GM19324 (cell line): ENCODE data around the gene MYL5.
"Not testable (repeated sequence)": the region's sequence is repeated elsewhere in the genome, so short reads cannot be mapped to it uniquely, and the experiment has no call there.

Experiments used
- ATAC-seq: cut with Tn5 transposase; IDR thresholded peaks from one replicate; pipeline ENCODE4 v1.9.1; 2021; ENCODE audit warnings: mild to moderate bottlenecking, moderate library complexity; ENCODE audit not compliant: unreplicated experiment, low FRiP score

MYL5 gene

DNA sequence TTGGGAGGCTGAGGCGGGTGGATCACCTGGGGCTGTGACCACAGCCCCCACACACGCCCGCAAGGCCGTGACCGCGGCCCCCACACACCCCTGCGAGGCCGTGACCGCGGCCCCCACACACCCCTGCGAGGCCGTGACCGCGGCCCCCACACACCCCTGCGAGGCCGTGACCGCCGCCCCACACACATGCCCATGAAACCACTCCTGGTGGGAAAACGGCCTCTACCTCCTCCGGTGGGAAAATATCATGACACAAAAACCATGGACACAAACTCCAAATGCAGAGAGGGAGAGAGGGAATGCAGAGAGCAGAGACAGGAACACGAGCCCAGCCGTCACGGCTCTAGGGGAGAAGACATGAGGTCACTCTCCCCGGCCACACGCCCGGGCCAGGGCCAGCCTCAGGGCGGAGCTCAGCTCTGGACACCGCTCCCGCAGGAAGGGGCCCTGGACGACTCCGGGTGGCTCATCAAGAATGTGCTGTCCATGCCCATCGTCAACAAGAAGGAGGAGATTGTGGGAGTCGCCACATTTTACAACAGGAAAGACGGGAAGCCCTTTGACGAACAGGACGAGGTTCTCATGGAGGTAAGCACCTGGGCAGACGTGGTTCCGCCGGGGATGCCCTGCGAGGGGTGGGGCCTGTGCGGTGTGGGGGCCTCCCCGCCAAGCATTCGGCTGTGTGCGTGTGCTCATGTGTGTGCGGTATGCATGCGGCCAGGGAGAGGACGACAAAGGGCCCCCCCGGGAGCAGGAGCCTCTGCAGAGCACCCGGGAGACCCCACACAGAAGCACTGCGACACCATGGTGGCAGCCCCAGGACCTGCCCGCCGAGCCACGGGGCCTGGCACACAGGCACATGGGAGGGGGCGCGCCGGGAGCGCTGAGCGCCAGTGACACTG is 17.7 kb upstream of the MYL5 start:
- ATAC-seq: no peak

DNA sequence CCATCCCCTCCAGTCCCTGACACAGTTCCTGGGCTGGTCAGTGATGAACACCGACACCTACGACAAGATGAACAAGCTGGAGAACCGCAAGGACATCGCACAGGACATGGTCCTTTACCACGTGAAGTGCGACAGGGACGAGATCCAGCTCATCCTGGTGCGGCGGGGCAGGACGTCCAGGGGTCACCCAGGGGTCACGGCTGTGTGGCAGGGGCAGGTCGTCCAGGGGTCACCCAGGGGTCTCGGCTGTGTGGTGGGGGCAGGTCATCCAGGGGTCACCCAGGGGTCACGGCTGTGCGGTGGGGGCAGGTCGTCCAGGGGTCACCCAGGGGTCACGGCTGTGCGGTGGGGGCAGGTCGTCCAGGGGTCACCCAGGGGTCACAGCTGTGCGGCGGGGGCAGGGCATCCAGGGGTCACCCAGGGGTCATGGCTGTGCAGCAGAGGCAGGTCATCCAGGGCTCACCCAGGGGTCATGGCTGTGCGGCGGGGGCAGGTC is 17.0 kb upstream of the MYL5 start:
- no peak for ATAC-seq

GRCh38 chr4:657834-658667 is 16.3 kb upstream of the MYL5 start:
- ATAC-seq: no peak

DNA sequence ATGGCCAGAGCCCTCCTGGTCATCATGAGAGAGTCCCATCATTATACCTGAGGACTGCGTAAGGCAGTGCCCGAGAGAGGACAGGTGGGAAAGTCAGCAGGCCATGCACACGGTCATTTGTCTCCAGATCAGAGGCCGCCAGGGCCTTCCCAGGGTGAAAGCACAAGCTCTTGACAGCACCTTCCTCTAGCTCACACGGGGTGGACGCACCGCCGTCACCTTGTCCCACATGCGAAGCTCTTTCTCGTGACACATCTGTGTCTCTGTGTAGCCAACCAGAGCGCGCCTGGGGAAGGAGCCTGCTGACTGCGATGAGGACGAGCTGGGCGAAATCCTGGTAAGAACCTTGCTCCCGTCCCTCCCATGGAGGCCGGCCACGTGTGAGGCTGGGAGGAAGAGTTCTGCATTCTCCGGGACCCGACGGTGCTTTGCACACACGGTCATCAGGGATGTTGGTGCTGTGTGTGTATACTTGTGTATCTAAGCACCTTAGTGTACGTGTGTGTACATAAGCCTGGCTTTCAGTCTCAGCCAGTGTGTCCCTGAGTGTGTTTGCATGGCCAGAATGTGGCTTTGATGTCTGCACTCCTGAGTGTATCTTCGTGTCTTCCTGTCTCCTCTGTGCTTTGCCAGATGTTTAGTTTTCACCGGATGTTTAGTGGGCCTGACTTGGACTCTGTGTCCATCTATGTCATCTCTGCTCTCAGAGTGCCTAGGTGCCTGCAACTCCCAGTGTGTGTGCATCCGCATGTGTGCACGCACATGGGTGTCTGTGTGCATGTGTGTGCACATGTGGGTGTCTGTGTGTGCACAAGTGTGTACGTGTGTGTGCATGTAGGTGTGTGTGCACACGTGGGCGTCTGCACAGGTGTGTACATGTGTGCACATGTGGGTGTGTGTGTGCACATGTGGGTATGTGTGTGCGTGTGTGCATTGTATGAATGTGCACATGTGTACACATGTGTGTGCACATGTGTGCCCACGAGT is 15.4 kb upstream of the MYL5 start:
- ATAC-seq: no peak

GRCh38 chr4:659851-660250 is 14.5 kb upstream of the MYL5 start:
- ATAC-seq: no peak

DNA sequence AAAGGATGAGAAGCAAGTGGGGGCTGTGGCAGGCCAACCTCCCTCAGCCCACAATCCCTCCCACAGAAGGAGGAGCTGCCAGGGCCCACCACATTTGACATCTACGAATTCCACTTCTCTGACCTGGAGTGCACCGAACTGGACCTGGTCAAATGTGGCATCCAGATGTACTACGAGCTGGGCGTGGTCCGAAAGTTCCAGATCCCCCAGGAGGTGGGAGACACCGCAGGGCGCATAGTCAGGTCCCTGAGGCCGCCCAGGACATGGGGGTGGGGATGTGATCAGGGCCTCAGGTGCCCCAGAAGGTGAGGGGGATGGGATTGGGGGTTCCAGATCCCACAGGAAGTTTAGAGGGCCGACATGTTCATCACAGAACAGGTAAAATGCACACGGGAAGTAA is 13.9 kb upstream of the MYL5 start:
- ATAC-seq: no peak

- no peak for ATAC-seq
These were observed 13.1 kb upstream of the MYL5 start for GRCh38 chr4:661231-661630.

GRCh38 chr4:661881-662761 is 12.2 kb upstream of the MYL5 start:
- no peak for ATAC-seq

DNA sequence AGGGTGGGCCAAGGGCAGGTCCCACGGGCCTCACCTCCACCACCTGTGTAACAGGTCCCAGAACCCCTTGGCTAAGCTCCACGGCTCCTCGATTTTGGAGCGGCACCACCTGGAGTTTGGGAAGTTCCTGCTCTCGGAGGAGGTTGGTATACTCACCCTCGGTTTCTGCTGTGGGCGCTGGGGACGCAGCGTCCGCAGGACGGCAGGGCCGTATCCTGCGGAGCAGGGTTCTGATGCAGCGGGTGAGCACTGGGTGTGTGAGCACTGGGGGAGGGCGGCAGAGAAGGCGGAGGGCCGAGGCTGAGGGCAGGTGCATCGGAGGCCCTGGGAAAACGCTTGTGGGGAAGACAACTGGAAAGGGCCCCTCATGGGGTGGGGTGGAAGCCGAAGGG is 11.3 kb upstream of the MYL5 start:
- ATAC-seq: no peak

- ATAC-seq: no peak
These were observed 10.6 kb upstream of the MYL5 start for GRCh38 chr4:663438-664428.

DNA sequence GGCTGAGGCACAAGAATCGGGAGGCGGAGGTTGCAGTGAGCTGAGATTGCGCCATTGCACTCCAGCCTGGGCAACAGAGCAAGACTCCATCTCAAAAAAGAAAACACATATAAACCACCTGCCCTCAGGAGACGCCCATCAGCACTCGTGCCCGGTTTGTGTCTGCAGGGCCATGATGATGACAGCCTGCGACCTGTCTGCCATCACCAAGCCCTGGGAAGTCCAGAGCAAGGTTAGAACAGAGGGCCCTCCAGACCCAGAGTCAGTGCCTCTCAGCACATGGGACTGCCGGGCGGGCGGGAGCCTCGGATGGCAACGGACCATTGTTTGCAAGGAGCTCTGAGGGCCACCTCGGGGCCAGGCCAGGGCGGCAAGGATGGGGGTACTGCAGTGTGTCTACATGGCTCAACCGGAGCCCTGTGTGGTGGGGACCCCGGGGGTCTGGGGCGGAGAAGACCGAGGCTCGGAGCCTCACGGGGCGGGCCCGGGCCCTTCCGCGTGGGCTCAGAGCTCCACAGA is 9.6 kb upstream of the MYL5 start:
- ATAC-seq: no peak

DNA sequence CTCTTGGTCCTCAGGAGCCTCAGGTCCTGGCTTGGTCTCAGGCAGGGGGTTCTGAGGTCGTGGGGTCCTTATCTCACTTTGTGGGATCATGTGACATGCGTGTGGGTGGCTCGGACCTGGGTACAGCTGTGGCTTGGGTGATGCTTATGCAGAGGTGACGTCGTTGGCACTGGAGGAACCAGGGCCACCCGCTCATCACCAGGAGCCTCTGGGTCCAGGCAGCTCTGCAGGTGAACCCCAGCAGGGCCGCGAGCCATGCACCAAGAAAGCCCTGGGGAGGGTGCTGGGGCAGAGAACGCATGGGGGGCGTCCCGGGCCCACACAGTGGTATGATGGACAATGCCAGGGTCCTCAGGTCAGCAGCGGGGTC is 9.0 kb upstream of the MYL5 start:
- no peak for ATAC-seq

GRCh38 chr4:665751-666435 is 8.4 kb upstream of the MYL5 start:
- ATAC-seq: no peak

DNA sequence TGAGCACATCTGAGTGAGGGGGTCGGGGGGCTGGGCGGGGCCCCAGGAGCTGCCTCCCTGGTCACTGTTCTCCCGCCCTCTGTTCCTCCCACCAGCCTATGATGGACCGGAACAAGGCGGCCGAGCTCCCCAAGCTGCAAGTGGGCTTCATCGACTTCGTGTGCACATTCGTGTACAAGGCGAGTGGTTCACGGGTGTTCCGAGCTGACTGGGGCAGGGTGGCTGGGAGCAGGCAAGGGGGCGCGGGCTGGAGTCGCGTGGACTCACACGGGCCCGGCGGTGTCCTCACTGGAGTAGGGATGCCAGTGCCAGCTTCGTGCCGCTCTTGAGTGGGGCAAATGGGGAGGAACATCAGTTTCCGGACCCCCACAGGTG is 7.9 kb upstream of the MYL5 start:
- no peak for ATAC-seq

- ATAC-seq: no peak
These were observed 7.4 kb upstream of the MYL5 start for GRCh38 chr4:666822-667544.

- no peak for ATAC-seq
These were observed 6.8 kb upstream of the MYL5 start for GRCh38 chr4:667545-667925.

DNA sequence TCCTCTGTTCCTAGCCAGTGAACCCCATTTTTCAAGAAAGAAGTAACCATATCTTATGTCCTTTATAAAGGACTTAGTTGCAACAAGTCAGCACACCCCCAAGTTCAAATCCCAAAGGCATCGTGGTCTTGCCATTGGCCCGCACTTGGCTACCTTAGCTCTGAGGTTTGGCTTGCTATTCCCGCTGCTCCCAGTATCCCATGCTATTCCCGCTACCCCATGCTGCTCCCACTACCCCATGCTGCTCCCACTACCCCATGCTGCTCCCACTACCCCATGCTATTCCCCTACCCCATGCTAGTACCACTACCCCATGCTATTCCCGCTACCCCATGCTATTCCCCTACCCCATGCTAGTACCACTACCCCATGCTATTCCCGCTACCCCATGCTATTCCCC is 6.1 kb upstream of the MYL5 start:
- not testable (repeated sequence) for ATAC-seq
